ENCODE measurements around the gene GMDS. TPM values are rescaled to one million over a fixed set of nuclear protein-coding genes. Genes with fewer than 3 reads are reported as not detected.

Gene GMDS
- total and polyA plus RNA-seq, 4 donors: 7.3 to 28.3 (median 16.1) TPM

DNA sequence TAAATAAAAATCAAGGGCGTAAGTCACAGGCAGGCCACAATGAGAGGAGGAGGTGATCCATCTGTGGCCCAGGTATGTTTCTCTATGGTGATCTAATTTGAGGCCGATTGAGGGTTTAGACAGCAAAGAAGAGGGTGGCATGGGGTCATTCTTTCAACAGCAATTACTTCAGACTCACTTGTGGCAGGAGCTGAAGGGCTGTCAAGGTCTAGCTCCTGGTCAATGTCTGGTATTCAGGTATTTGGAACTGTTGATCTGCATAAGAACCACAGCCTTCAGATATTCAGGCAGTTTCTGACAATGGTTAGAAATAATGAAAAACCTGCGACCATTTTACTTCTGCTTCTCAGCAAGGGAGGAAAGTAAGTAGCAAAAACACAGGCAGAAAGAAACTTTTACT lies 376.1 kb downstream of the GMDS start:
- Histone ChIP-seq H3K9ac (ENCODE audit: insufficient read depth in 1 of 2, low read length in 2 of 2) (no peak overlapping the region), H3K4me1 (ENCODE audit: control insufficient read depth in 5 of 5, insufficient read depth in 5 of 5, low read length in 5 of 5) (peaks cover 0 to 25% (median 9%) of the 10 kb centered on the region in 5 donors), H3K27ac (ENCODE audit: low read depth in 1 of 2, low read length in 1 of 2) (no peak overlapping the region), H3K9me3 (ENCODE audit: control insufficient read depth in 4 of 4, insufficient read depth in 3 of 4, low read length in 3 of 4) (no peaks in the 10 kb centered on the region), H3K4me3 (no peak overlapping the region), H3K36me3 (ENCODE audit: control insufficient read depth in 4 of 4, insufficient read depth in 4 of 4, low read length in 4 of 4) (no peaks in the 10 kb centered on the region), H3K27me3 (ENCODE audit: control insufficient read depth in 3 of 3, insufficient read depth in 3 of 3, low read length in 2 of 3) (peaks cover 0 to 69% (median 54%) of the 10 kb centered on the region in 3 donors)
- TF ChIP-seq, protein P1, sequence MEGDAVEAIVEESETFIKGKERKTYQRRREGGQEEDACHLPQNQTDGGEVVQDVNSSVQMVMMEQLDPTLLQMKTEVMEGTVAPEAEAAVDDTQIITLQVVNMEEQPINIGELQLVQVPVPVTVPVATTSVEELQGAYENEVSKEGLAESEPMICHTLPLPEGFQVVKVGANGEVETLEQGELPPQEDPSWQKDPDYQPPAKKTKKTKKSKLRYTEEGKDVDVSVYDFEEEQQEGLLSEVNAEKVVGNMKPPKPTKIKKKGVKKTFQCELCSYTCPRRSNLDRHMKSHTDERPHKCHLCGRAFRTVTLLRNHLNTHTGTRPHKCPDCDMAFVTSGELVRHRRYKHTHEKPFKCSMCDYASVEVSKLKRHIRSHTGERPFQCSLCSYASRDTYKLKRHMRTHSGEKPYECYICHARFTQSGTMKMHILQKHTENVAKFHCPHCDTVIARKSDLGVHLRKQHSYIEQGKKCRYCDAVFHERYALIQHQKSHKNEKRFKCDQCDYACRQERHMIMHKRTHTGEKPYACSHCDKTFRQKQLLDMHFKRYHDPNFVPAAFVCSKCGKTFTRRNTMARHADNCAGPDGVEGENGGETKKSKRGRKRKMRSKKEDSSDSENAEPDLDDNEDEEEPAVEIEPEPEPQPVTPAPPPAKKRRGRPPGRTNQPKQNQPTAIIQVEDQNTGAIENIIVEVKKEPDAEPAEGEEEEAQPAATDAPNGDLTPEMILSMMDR (IDR thresholded peaks at IDR 0.05; ENCODE audit: control extremely low read depth, extremely low read depth): no peak
- WGBS, 2 donors: 93 to 95% methylated on average over 3 of the region's 3 CpGs
- DNase-seq: no peak
- no peak for ATAC-seq (ENCODE audit: insufficient read depth, low FRiP score)

DNA sequence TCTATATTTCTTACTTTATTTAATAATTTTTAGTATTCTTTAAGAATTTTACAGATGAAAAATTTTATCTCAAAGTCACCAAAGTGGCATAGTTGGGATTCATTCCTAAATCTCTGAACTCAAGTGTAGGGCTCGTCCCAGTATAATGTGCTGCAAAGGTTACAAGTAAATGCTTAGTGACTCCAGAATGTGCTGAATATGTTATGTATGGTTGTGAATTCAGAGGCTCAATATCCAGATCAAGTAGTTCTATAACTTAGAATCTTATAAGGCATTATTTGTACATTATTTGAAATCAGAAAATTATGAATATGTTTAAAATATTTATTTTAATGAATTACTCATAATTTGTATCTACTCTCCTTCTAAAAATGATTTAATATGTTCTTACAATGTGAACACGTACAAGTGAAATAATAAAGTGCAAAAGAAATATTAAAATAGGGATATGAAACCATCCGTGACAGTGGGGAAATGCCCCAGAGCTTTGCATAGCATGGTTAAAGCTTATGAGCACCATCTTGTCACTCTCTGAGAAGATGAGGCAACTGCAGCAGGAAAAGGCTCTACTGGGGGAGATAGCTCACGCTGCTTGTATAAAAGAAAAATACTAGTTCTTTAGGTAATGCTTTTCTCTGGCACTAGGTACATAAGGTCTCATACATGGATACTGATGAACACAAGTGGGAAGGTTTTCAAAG lies 376.7 kb downstream of the GMDS start:
- no peak overlapping the region for H3K27ac ChIP-seq (ENCODE audit: low read depth in 1 of 2, low read length in 1 of 2)
- no peaks in the 10 kb centered on the region for H3K36me3 ChIP-seq (ENCODE audit: control insufficient read depth in 4 of 4, insufficient read depth in 4 of 4, low read length in 4 of 4)
- no peak overlapping the region for H3K4me3 ChIP-seq
- WGBS, 2 donors: 80 to 89% methylated on average over 4 of the region's 4 CpGs
- peaks cover 0 to 67% (median 52%) of the 10 kb centered on the region in 3 donors for H3K27me3 ChIP-seq (ENCODE audit: control insufficient read depth in 3 of 3, insufficient read depth in 3 of 3, low read length in 2 of 3)
- TF ChIP-seq, protein P1 (IDR thresholded peaks at IDR 0.05; ENCODE audit: control extremely low read depth, extremely low read depth): no peak
- no peaks in the 10 kb centered on the region for H3K9me3 ChIP-seq (ENCODE audit: control insufficient read depth in 4 of 4, insufficient read depth in 3 of 4, low read length in 3 of 4)
- H3K9ac ChIP-seq (ENCODE audit: insufficient read depth in 1 of 2, low read length in 2 of 2): no peak overlapping the region
- ATAC-seq (ENCODE audit: insufficient read depth, low FRiP score) (no peak), DNase-seq (no peak)
- H3K4me1 ChIP-seq (ENCODE audit: control insufficient read depth in 5 of 5, insufficient read depth in 5 of 5, low read length in 5 of 5): peaks cover 0 to 25% (median 9%) of the 10 kb centered on the region in 5 donors

DNA sequence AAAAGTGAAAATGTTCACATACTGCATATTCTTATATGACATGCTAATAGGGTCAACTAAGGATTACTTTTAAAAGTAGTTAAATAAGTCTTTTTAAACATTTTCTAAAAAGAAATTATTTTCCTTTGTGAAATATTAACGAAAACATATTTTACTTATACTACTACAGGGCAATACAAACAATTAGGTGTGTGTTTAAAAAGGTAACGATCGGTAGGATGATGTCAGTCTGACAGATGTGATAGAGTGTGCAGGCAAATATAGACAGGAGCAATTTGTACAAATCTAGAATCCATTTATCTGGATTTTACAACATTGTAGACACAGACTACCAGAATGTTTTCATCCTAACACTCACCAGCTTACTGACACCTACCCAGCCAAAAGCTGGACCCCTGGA lies 378.2 kb downstream of the GMDS start:
- TF ChIP-seq, protein P1 (IDR thresholded peaks at IDR 0.05; ENCODE audit: control extremely low read depth, extremely low read depth): no peak
- Histone ChIP-seq H3K9ac (ENCODE audit: insufficient read depth in 1 of 2, low read length in 2 of 2) (no peak overlapping the region), H3K27ac (ENCODE audit: low read depth in 1 of 2, low read length in 1 of 2) (no peak overlapping the region), H3K4me1 (ENCODE audit: control insufficient read depth in 5 of 5, insufficient read depth in 5 of 5, low read length in 5 of 5) (peaks cover 0 to 15% (median 9%) of the 10 kb centered on the region in 5 donors), H3K4me3 (no peak overlapping the region), H3K9me3 (ENCODE audit: control insufficient read depth in 4 of 4, insufficient read depth in 3 of 4, low read length in 3 of 4) (no peaks in the 10 kb centered on the region), H3K27me3 (ENCODE audit: control insufficient read depth in 3 of 3, insufficient read depth in 3 of 3, low read length in 2 of 3) (peaks cover 0 to 77% (median 56%) of the 10 kb centered on the region in 3 donors), H3K36me3 (ENCODE audit: control insufficient read depth in 4 of 4, insufficient read depth in 4 of 4, low read length in 4 of 4) (no peaks in the 10 kb centered on the region)
- no peak for ATAC-seq (ENCODE audit: insufficient read depth, low FRiP score)
- no peak for DNase-seq
- WGBS, 2 donors: 91 to 97% methylated on average over 3 of the region's 3 CpGs

All from lung (tissue), 12 donors.